OCI-LY3 (cell line): ENCODE results near the gene WNT9B.

Source experiments
- CTCF ChIP-seq: fragments of 200-600, 300-600 bp; sonication (generic); IDR thresholded peaks from 2 replicates; pipeline ENCODE4 v1.5.1; 2014; ENCODE audit warnings: antibody characterized with exemption, low read length, low read depth
- EZH2phosphoT487 ChIP-seq: fragments of 200-600 bp; shearing (Covaris generic); IDR thresholded peaks from 2 replicates; pipeline ENCODE4 v1.6.1; 2018; ENCODE audit warnings: antibody characterized with exemption, mixed run types, low read depth

- TF ChIP-seq CTCF (no peak), EZH2phosphoT487 (no peak)
Observed at GRCh38 chr17:46889519-46889918, 38.1 kb downstream of the WNT9B start.
